Stimulated activated CD4-positive, alpha-beta T cell treated with anti-CD3 and anti-CD28 coated beads, Interleukin-1b, Interleukin-23, amount 100 ng/mL, for 4 hours (primary cell): ENCODE data around the gene SLC9A9.

Source experiments
- DNase-seq, 2 donors: peaks; one replicate each; pipeline ENCODE4 v3.0.0-alpha.2; 2020; ENCODE audit warnings: low read depth in 2 of 2

SLC9A9 gene

DNA sequence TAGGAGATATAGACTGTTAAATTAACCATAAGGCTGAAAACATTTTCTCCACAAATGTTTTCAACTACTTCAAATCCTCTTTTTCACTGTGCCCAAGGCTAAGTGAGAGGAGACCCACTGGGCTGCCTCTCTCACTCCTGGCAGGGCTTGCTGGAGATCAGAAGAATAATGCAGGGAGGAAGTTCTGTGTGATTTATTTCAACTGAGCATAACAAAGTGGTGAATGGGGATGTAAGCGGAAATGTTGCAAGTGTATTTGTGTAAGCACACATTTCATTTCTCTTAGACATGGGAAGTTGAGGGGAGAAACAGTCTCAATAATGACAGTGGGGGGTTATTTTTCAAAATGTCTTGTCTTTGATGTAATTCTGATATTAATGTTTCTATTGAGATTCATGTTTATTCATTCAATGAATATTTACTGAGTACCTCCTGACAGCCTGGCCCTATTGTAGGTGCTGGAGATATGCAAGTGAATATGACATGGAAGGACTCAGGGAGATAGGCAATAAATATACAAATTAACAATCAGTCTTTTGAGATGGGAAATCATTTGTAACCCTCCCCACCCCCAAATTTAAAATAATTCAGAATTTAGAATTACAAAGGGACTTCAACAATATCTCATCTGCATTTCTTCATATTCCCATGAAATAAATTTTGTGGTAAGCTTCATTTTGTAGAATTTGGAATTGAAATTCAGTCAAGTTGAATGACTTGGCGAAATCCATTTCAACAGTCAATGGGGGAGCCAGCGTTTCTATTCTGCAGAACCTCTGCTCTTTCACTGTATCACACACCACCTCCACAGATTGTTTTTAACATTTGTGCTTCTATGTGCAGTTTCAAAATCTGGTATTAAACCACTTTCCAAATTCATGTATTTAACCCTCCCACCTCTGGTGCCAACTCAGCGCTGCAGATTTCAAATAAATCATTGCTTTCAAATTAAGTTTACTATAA lies 247.2 kb downstream of the SLC9A9 start:
- no peak for DNase-seq

- DNase-seq, result no peak
These were observed 250.3 kb downstream of the SLC9A9 start for GRCh38 chr3:143597774-143598652.

- no peak for DNase-seq
These were observed 251.2 kb downstream of the SLC9A9 start for GRCh38 chr3:143596957-143597642.

- no peak for DNase-seq
These were observed 252.7 kb downstream of the SLC9A9 start for GRCh38 chr3:143595456-143596077.

DNA sequence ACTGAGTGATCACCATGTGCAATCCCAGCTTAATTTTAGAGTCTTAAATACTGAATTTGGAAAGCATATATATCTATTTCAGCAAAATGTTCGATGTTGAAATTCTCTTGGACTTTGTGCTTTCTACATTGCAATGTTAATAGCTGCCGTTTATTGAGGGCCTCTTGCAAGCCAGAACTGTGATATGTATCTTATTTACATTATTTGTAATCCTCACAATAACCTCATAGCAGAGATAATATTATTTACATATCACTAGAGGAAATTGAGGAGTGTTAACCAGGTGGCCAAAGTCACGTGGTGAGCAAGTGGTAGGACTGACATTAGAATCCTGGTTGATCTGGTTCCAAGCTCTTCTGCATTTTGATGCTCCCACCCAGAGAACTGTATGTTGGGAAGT lies 254.1 kb downstream of the SLC9A9 start:
- DNase-seq, result no peak

- no peak for DNase-seq
These were observed 257.6 kb downstream of the SLC9A9 start for GRCh38 chr3:143590660-143591059.

DNA sequence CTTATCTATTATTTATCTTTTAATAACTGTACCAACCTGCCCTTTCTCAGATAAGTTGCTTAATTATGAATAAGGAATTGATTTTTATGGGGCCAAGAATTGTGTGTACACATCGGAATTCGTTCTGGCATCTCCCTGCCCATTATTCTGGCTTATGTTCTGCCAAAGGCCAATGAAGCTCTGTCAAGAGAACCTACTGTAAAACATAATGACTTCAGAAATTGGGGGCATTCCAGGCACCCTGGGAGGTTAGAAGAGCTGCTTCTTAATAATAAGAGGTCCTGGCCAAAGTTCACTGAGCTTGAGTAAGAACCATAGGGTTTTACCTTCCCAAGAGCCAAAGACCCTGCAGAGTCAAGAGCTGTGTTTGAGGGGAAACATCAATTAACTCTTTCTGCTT lies 261.7 kb downstream of the SLC9A9 start:
- DNase-seq, result no peak

GRCh38 chr3:143585720-143586456 lies 262.4 kb downstream of the SLC9A9 start:
- DNase-seq, result no peak

GRCh38 chr3:143584474-143584873 lies 263.8 kb downstream of the SLC9A9 start:
- no peak for DNase-seq

DNA sequence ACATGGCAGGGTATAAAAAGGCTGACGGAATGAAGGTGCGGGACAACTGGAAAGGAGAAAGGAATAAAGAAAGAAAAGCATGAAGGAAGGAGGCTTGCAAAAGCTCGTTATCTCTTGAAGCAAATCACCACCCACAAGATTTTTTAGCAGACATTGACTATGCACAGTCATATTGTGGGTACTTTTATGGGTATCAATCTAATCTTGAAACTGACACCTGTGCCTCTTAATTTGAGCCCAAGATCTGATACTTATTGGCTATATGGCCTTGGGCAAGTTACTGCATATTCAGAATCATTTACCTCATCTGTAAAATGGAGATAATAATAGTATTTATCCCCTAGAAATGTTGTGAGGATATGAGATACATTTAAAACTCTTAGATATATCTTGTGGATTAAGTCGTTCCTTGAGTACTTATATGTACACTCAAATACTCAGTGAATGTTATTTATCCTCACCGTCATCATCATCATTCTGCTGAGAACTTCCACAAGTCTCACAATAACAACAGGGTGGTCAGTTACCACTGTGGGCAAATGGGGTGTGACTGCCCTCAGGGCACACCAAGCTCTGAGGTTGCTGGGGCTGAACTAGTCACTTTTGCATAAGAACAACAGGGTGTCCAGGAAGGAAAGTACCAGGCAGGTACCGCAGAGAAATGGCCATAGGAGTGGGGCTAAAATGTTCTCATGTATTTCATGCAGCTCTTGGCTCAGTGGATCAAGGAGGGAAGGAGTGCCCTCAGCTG lies 266.1 kb downstream of the SLC9A9 start:
- DNase-seq, result no peak

DNA sequence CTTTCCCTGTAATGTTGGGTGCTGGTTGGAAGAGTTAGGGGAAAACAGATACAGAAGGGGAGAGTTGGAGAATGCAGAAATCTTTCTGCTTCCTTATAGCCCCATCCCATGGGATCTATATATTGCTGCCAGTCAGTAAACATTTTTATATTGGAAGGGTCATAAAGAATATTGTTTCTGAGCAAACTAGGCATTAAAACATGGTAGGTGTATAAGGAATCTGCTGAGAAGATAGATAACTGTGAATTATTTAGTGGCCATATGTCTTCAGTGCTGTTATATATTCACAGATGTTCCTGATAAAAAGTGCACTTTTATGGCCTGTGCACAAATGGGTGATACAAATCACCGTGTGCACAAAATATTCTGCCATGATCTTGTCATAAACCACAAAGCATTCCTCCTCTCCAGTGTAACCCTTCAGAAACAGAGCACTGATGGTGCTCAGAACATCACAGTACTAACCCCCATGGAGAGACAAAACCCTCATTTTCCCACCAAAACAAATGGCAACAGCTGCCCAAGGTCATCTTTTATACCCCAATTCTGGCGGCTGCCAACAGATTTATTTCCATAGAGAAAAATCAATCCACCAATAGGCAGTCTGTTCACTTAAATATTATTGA lies 269.3 kb downstream of the SLC9A9 start:
- DNase-seq, result no peak

- no peak for DNase-seq
These were observed 271.5 kb downstream of the SLC9A9 start for GRCh38 chr3:143576568-143577270.

GRCh38 chr3:143574933-143575332 lies 273.3 kb downstream of the SLC9A9 start:
- no peak for DNase-seq

DNA sequence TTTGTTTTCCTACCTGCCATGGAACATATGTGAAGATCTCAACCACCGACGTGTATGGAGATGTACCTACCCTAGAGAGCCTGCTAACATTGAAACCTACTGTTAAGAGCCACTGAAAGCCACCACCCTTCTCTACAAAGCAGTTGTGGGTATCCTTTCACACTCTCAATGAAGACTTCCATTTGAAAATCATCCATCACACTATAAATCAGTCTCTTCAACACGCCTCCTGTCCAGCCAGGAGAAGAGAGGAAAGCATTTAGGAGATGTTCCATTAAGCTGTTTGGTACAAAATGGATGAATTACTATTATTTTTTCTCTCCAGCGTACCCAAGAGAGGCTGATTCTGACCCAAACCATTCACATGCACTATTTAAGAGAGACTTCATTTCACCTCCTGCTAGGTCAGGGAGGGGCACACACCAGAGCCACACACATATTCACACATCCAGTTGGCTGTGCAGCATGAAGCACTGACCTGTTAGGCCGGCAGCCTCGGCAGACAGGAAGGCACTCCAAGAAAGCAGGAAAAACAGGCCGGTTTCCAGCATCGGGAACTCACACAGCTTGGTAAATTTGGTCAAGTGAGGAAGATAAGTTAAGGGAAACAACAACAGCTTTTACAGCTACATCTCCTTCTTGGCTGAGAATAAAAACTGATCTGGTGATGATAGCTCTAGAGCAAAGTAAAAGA lies 274.5 kb downstream of the SLC9A9 start:
- no peak for DNase-seq

GRCh38 chr3:143571548-143571947 lies 276.7 kb downstream of the SLC9A9 start:
- DNase-seq, result no peak

GRCh38 chr3:143567823-143568222 lies 280.4 kb downstream of the SLC9A9 start:
- no peak for DNase-seq

GRCh38 chr3:143565951-143566350 lies 282.3 kb downstream of the SLC9A9 start:
- no peak for DNase-seq

- DNase-seq, result no peak
These were observed 284.5 kb downstream of the SLC9A9 start for GRCh38 chr3:143563786-143564185.
